HG03342 (cell line): Measurements from ENCODE around the gene AREG.

Experiments used
- ATAC-seq: cut with Tn5 transposase; IDR thresholded peaks from one replicate; pipeline ENCODE4 v1.9.1; 2021; ENCODE audit warnings: mild to moderate bottlenecking, moderate library complexity; ENCODE audit not compliant: unreplicated experiment

Gene AREG

GRCh38 chr4:74501579-74501978 lies 56.6 kb downstream of the AREG start:
- no peak for ATAC-seq

DNA sequence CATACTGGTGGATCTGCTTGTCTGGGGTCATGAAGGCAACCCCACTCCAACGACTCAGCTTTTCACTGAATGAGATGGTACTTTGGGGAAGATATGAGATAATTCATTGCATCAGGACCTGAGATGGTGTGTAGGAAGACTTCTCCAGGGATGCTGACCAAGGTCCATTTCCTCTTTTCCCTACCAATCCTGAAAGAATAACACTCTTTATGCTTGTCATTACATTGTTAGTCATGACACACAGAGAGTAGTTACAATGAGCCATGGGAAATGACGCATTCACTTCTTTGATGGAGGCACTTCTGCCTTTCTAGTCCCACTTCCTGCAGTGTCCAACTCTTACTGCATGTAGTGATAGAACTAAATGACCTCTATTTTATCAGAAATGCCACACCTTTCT lies 58.6 kb downstream of the AREG start:
- ATAC-seq, result no peak

DNA sequence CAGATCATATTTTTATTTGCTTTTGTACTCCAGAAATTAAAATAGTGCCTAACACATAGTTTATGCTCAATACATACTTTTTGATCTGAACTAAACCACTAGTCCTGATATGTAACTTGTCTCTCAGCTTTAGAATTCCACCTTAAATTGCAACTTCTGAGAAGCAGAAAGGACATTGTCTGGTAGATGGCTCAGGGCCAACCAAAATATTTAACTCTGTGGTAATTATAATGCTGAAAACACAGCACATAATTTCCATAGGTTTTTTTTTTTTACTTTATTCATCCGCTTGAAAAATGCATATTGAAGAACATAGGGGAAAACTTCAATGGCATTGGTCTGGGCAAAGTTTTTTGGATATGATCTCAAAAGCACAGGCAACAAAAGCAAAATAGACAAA lies 59.3 kb downstream of the AREG start:
- ATAC-seq, result no peak
